ENCODE measurements around the gene HPN. TPM values are rescaled to one million over a fixed set of nuclear protein-coding genes. Genes with fewer than 3 reads are reported as not detected.

Gene HPN
- total RNA-seq, 1 donor from 2014 or later, result 36.4 TPM

DNA sequence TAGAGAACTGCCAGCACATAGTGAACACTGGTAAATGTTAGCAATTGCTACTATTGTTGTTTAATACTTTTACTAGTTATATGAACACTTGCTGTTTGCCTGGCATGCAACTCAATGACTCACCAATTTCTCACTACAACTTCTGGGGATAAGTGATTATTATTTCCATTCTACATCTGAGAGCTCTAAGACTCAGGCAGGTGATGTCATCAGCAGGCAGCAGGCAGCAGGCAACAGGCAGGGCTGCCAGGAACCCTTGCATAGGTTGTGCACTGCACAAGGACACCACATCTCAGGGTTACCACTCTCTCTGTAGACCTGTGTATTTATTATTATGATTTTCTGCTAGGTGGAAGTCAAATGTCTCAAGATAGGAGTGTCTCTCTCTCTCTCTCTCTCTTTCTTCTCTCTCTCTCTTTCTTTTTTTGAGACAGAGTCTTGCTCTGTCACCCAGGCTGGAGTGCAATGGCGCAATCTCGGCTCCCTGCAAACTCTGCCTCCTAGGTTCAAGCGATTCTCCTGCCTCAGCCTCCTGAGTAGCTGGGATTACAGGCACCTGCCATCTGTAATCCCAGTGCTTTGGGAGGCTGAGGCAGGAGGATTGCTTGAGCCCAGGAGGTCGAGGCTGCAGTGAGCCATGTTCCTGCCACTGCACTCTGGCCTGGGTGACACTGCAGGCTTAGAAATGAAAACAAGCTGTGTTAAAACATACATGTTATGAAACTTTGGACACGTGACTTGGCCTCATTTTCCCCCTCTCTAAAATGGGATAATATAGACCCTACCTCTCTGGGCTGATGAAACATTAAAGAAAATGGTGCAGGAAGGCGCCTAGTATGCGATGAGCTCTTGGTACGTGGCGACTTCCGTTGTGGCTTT lies 22.7 kb downstream of the HPN start:
- no peak for DNase-seq
- Histone ChIP-seq H3K4me1 (peaks cover 4% of the 10 kb centered on the region), H3K27ac (no peak overlapping the region), H3K4me3 (no peak overlapping the region), H3K9me3 (no peaks in the 10 kb centered on the region), H3K36me3 (no peaks in the 10 kb centered on the region), H3K27me3 (no peaks in the 10 kb centered on the region)
- TF ChIP-seq, protein P1, sequence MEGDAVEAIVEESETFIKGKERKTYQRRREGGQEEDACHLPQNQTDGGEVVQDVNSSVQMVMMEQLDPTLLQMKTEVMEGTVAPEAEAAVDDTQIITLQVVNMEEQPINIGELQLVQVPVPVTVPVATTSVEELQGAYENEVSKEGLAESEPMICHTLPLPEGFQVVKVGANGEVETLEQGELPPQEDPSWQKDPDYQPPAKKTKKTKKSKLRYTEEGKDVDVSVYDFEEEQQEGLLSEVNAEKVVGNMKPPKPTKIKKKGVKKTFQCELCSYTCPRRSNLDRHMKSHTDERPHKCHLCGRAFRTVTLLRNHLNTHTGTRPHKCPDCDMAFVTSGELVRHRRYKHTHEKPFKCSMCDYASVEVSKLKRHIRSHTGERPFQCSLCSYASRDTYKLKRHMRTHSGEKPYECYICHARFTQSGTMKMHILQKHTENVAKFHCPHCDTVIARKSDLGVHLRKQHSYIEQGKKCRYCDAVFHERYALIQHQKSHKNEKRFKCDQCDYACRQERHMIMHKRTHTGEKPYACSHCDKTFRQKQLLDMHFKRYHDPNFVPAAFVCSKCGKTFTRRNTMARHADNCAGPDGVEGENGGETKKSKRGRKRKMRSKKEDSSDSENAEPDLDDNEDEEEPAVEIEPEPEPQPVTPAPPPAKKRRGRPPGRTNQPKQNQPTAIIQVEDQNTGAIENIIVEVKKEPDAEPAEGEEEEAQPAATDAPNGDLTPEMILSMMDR (IDR thresholded peaks at IDR 0.05), result no peak
- intact Hi-C loops (cut with DNase I), result no loop called here
- ATAC-seq, result no peak

- TF ChIP-seq, protein P1 (IDR thresholded peaks at IDR 0.05), result no peak
- H3K27ac ChIP-seq, result no peak overlapping the region
- peaks cover 4% of the 10 kb centered on the region for H3K4me1 ChIP-seq
- H3K27me3 ChIP-seq, result peaks cover 2% of the 10 kb centered on the region
- intact Hi-C loops (cut with DNase I), result no loop called here
- no peaks in the 10 kb centered on the region for H3K36me3 ChIP-seq
- no peak overlapping the region for H3K4me3 ChIP-seq
- H3K9me3 ChIP-seq, result no peaks in the 10 kb centered on the region
- no peak for DNase-seq
- ATAC-seq, result no peak
Measured at GRCh38 chr19:35065574-35065973, 24.1 kb downstream of the HPN start.

- no peak overlapping the region for H3K27ac ChIP-seq
- no peaks in the 10 kb centered on the region for H3K36me3 ChIP-seq
- H3K4me3 ChIP-seq, result no peak overlapping the region
- H3K4me1 ChIP-seq, result peaks cover 4% of the 10 kb centered on the region
- peaks cover 4% of the 10 kb centered on the region for H3K27me3 ChIP-seq
- ATAC-seq (no peak), DNase-seq (no peak)
- intact Hi-C loops (cut with DNase I), result no loop called here
- TF ChIP-seq, protein P1 (IDR thresholded peaks at IDR 0.05), result no peak
- no peaks in the 10 kb centered on the region for H3K9me3 ChIP-seq
Measured at GRCh38 chr19:35066121-35066520, 24.6 kb downstream of the HPN start.

DNA sequence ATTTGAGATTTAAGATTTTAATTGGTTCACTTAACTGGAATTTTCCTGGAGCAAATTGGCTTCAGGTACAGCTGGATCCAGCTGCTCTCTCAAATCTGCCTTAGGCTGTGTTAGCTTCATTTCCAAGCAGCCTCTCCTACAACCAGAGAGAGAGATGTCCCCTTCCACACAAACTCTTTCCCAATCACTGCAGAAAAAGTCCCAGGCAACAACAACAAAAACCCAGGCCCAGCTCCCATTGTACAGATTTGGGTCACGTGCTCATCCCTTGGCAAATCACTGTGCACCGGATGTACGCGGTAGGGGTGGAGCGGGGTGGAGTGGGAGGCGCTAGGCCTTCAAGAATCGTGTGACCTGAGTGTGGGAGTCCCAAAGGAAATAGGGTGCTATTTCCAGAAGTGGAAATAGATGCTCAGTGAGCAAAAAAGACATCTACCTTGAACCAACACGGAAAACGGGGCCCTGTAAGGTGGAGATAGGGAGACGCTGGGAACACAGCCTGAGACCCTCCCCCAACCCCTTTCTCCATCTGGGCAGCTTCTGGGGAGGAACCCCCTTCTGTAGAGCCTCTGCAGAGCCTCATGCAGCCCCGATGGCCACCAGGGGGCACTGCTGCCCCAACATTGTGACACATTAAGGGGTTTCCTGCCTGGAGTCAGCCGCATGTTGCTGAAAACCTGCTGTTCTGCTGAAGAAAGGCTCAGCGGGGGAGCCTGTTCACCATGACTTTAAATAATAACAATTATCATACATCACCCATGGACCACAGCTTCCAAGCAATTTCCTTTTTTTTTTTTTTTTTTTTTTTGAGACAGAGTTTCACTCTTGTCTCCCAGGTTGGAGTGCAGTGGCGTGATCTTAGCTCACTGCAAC lies 25.4 kb downstream of the HPN start:
- H3K36me3 ChIP-seq, result no peaks in the 10 kb centered on the region
- TF ChIP-seq, protein P1 (IDR thresholded peaks at IDR 0.05), result peak; percentile 91
- ATAC-seq (peak; percentile 93), DNase-seq (peak; percentile 93)
- H3K4me1 ChIP-seq, result peaks cover 4% of the 10 kb centered on the region
- peaks cover 4% of the 10 kb centered on the region for H3K27me3 ChIP-seq
- no peak overlapping the region for H3K27ac ChIP-seq
- intact Hi-C loops (cut with DNase I), result no loop called here
- H3K9me3 ChIP-seq, result no peaks in the 10 kb centered on the region
- H3K4me3 ChIP-seq, result no peak overlapping the region

DNA sequence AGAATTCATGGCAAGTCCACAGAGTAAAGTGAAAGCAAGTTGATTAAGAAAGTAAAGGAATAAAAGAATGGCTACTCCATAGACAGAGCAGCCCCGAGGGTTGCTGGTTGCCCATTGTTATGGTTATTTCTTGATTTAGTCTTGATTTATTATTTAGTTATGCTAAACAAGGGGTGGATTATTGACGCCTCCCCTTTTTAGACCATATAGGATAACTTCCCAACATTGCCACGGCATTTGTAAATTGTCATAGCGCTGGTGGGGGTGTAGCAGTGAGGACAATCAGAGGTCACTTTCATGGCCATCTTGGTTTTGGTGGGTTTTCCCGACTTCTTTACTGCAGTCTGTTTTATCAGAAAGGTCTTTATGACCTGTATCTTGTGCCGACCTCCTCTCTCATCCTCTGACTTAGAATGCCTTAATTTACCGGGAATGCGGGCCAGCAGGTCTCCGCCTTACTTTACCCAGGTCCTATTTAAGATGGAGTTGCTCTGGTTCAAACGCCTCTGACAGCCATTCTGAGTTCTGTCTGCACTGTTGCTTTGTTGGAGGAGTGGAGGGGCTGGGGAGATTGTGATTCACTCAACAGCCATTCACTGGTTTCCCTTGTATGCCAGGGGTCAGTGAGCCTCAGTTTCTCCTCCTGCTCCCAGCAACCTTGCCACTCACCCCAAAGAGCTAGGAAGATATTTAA lies 27.6 kb downstream of the HPN start:
- no peak for DNase-seq
- no peak for ATAC-seq
- TF ChIP-seq, protein P1 (IDR thresholded peaks at IDR 0.05), result no peak
- no peaks in the 10 kb centered on the region for H3K36me3 ChIP-seq
- H3K9me3 ChIP-seq, result no peaks in the 10 kb centered on the region
- peaks cover 4% of the 10 kb centered on the region for H3K4me1 ChIP-seq
- H3K27me3 ChIP-seq, result peaks cover 4% of the 10 kb centered on the region
- intact Hi-C loops (cut with DNase I), result no loop called here
- no peak overlapping the region for H3K4me3 ChIP-seq
- no peak overlapping the region for H3K27ac ChIP-seq
